ENCODE results near the gene HS3ST1.

GRCh38 chr4:11344916-11345315, 83.8 kb downstream of the HS3ST1 start:
- TF ChIP-seq, protein P1, sequence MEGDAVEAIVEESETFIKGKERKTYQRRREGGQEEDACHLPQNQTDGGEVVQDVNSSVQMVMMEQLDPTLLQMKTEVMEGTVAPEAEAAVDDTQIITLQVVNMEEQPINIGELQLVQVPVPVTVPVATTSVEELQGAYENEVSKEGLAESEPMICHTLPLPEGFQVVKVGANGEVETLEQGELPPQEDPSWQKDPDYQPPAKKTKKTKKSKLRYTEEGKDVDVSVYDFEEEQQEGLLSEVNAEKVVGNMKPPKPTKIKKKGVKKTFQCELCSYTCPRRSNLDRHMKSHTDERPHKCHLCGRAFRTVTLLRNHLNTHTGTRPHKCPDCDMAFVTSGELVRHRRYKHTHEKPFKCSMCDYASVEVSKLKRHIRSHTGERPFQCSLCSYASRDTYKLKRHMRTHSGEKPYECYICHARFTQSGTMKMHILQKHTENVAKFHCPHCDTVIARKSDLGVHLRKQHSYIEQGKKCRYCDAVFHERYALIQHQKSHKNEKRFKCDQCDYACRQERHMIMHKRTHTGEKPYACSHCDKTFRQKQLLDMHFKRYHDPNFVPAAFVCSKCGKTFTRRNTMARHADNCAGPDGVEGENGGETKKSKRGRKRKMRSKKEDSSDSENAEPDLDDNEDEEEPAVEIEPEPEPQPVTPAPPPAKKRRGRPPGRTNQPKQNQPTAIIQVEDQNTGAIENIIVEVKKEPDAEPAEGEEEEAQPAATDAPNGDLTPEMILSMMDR (IDR thresholded peaks at IDR 0.05), result no peak
- no peak for TF ChIP-seq POLR2A (IDR thresholded peaks at IDR 0.05)
